ENCODE measurements around the gene MS4A10.

DNA sequence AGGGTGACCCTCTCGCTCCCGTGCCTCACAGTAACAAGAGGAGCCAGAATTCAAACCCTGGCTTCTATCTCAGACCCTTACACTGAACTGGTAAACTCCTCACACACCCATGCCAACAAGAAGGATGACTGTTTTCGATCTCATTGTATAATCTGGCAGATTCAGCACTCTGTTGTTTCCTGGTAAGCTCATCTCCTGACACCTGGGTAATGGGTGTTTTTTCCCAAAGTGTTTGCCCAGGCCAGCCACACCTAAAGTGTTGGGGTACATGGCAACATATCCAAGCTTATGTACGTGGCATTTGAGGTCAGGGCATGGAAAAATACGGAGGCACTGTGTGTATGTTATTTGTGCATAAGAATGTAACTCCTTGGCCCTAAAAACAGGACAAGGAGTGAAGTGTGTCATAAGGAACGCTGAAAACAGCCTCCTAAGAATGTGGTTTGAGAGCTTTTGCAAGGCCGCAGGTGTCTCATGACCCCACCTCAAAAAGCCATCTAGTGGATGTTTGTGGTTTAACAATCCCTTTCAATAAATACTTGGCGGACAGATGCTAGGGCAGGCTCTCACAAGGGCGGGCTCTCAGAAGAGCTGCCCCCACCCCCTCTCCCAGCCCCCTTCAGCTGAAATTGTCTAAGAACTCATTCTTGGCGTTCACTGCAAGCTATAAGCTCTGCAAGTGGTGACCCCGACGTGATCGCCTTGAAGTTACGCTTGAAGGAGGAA, 28.7 kb upstream of the MS4A10 start, which contains the start of gene MS4A15:
- TF ChIP-seq CTCF (IDR thresholded peaks at IDR 0.05) = no peak
- no peak for TF ChIP-seq POLR2A (IDR thresholded peaks at IDR 0.05)
- no peak for TF ChIP-seq EP300 (IDR thresholded peaks at IDR 0.05)

Data from sigmoid colon (tissue), 4 donors.